Activated CD8-positive, alpha-beta T cell treated with anti-CD3 and anti-CD28 coated beads for 36 hours (primary cell): ENCODE data around the gene GNA12. TPM values are rescaled to one million over a fixed set of nuclear protein-coding genes. Genes with fewer than 3 reads are reported as not detected.

Source experiments
- ATAC-seq: fragments of 200-7000 bp; cut with Tn5 transposase; one replicate; pipeline ENCODE4 v1.10.0; 2021; ENCODE audit warnings: mild to moderate bottlenecking, moderate library complexity
- CTCF ChIA-PET: fragments of 350-600 bp; sonication (Branson Sonifier 250); formaldehyde crosslinking; loops from one replicate; lab custom pipeline; 2021; ENCODE audit warnings: antibody characterized with exemption; lab: Charles Lee
- POLR2A ChIA-PET: fragments of 350-600 bp; sonication (Branson Sonifier 250); formaldehyde crosslinking; loops from one replicate; lab custom pipeline; 2021; ENCODE audit warnings: antibody characterized with exemption; lab: Charles Lee
- DNase-seq: peaks from one replicate; pipeline ENCODE4 v3.0.0-alpha.2; 2020
- H3K27ac Mint-ChIP-seq: one replicate; pipeline ENCODE4 v1.8.0; 2021; ENCODE audit warnings: mild to moderate bottlenecking, mixed read lengths
- H3K27me3 Mint-ChIP-seq: one replicate; pipeline ENCODE4 v1.8.0; 2021; ENCODE audit warnings: mixed read lengths
- H3K36me3 Mint-ChIP-seq: one replicate; pipeline ENCODE4 v1.8.0; 2021; ENCODE audit warnings: low read depth, mixed read lengths
- H3K4me1 Mint-ChIP-seq: one replicate; pipeline ENCODE4 v1.8.0; 2021; ENCODE audit warnings: low read depth, mixed read lengths
- H3K4me3 Mint-ChIP-seq: one replicate; pipeline ENCODE4 v1.8.0; 2021; ENCODE audit warnings: mild to moderate bottlenecking, moderate library complexity, mixed read lengths
- H3K9me3 Mint-ChIP-seq: one replicate; pipeline ENCODE4 v1.8.0; 2021; ENCODE audit warnings: mixed read lengths
- CTCF ChIP-seq: fragments of 200-600 bp; IDR thresholded peaks from one replicate; pipeline ENCODE4 v1.8.0; 2022; ENCODE audit warnings: antibody characterized with exemption, mild to moderate bottlenecking
- intact Hi-C: fragments of 100-400 bp; cut with micrococcal nuclease; formaldehyde crosslinking; loops from one replicate; pipeline ENCODE4 v1.10.0; 2022
- total RNA-seq, 2 experiments: library from RNA; stranded (reverse); gene quantifications; one replicate each; pipeline ENCODE4 v1.2.3, GENCODE V29; 2021

GNA12 gene
- total RNA-seq, 2 experiments from 2014 or later = 21.0 to 21.1 TPM

- Mint-ChIP-seq H3K27me3 (no peaks in the 10 kb centered on the region), H3K36me3 (peaks cover 21% of the 10 kb centered on the region), H3K9me3 (no peaks in the 10 kb centered on the region), H3K4me3 (no peak overlapping the region), H3K27ac (peak overlapping the region; percentile 80), H3K4me1 (peaks cover 39% of the 10 kb centered on the region)
- intact Hi-C loops = no loop called here
- DNase-seq (no peak), ATAC-seq (no peak)
- ChIA-PET POLR2A (interaction anchor here (1.1 kb wide), 1 partner anchor 10 kb away, joined by 3 read pairs; no protein-coding TSS in a partner anchor), CTCF (interaction anchor here (3.7 kb wide), 1 partner anchor 10 kb away, joined by 17 read pairs; no protein-coding TSS in a partner anchor)
- TF ChIP-seq CTCF = no peak
Measured at GRCh38 chr7:2771274-2771731, 72.8 kb downstream of the GNA12 start.

- intact Hi-C loops = no loop called here
- ATAC-seq (no peak), DNase-seq (no peak)
- Mint-ChIP-seq H3K27me3 (no peaks in the 10 kb centered on the region), H3K4me1 (peaks cover 18% of the 10 kb centered on the region), H3K36me3 (peaks cover 7% of the 10 kb centered on the region), H3K9me3 (no peaks in the 10 kb centered on the region), H3K27ac (no peak overlapping the region), H3K4me3 (no peak overlapping the region)
- no peak for TF ChIP-seq CTCF
- CTCF ChIA-PET = interaction anchor here (0.9 kb wide), 1 partner anchor 55 kb away, joined by 3 read pairs; no protein-coding TSS in a partner anchor
- POLR2A ChIA-PET = interaction anchor here (0.7 kb wide), 1 partner anchor 23 kb away, joined by 3 read pairs; no protein-coding TSS in a partner anchor
Measured at GRCh38 chr7:2764621-2765020, 79.5 kb downstream of the GNA12 start.

GRCh38 chr7:2763597-2763996, 80.5 kb downstream of the GNA12 start:
- no peak for ATAC-seq
- Mint-ChIP-seq H3K4me3 (no peak overlapping the region), H3K27me3 (no peaks in the 10 kb centered on the region), H3K36me3 (peaks cover 8% of the 10 kb centered on the region), H3K4me1 (peaks cover 26% of the 10 kb centered on the region), H3K9me3 (peaks cover under 1% of the 10 kb centered on the region), H3K27ac (no peak overlapping the region)
- intact Hi-C loops = no loop called here
- no peak for DNase-seq
- ChIA-PET POLR2A (no interaction called here), CTCF (interaction anchor here (0.9 to 1.1 kb wide), 2 partner anchors 53 to 77 kb away, joined by 3 to 4 read pairs; no protein-coding TSS in a partner anchor)
- no peak for TF ChIP-seq CTCF

- TF ChIP-seq CTCF = no peak
- H3K27ac Mint-ChIP-seq = no peak overlapping the region
- ChIA-PET POLR2A (no interaction called here), CTCF (interaction anchor here (1.2 to 3.1 kb wide), 3 partner anchors 8 to 63 kb away, joined by 3 to 17 read pairs (median 8); no protein-coding TSS in a partner anchor)
- H3K9me3 Mint-ChIP-seq = peaks cover 3% of the 10 kb centered on the region
- intact Hi-C loops = no loop called here
- no peak overlapping the region for H3K4me3 Mint-ChIP-seq
- H3K36me3 Mint-ChIP-seq = peaks cover 12% of the 10 kb centered on the region
- H3K27me3 Mint-ChIP-seq = no peaks in the 10 kb centered on the region
- H3K4me1 Mint-ChIP-seq = peaks cover 41% of the 10 kb centered on the region
- ATAC-seq = no peak
- no peak for DNase-seq
Measured at GRCh38 chr7:2761801-2762497, 82.2 kb downstream of the GNA12 start.

- Mint-ChIP-seq H3K4me3 (no peak overlapping the region), H3K4me1 (peaks cover 47% of the 10 kb centered on the region), H3K27ac (no peak overlapping the region), H3K9me3 (peaks cover 3% of the 10 kb centered on the region), H3K36me3 (peaks cover 17% of the 10 kb centered on the region), H3K27me3 (no peaks in the 10 kb centered on the region)
- no peak for DNase-seq
- no peak for ATAC-seq
- ChIA-PET CTCF (interaction anchor here (0.7 to 4.1 kb wide), 13 partner anchors 9 to 104 kb away, joined by 3 to 21 read pairs (median 3); partner anchors contain the start of gene GNA12), POLR2A (interaction anchor here (0.6 to 1.1 kb wide), 3 partner anchors 10 to 42 kb away, joined by 3 read pairs; no protein-coding TSS in a partner anchor)
- intact Hi-C loops = no loop called here
- no peak for TF ChIP-seq CTCF
Measured at GRCh38 chr7:2761131-2761624, 82.9 kb downstream of the GNA12 start.
